ENCODE measurements around the gene TUNAR. TPM values are rescaled to one million over a fixed set of nuclear protein-coding genes. Genes with fewer than 3 reads are reported as not detected.

TUNAR gene
- total and polyA plus RNA-seq, 2 experiments from 2014 or later = 23.1 to 56.2 TPM

DNA sequence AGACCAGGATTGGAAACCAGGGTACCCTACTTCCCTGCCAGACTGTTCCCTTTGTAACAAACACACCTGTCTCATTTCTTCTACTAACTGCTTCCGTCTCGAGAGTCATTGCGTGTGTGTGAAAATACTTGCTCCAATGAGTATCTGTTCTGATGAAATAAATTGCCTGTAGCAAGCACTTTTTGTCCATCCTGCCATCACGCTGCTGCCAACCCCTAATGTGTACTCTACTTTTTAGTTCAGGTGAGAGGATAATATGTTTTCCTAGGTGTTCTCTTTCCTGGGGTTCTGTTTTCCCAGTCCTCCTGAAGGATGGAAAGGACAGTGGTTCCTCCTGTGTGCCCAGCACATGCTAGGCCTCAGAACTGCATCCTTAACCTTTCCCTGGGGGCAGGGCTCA lies 1.0 kb downstream of the TUNAR start:
- Histone ChIP-seq H3F3A (replicated peaks; ENCODE audit: low read depth) (peaks cover 12% of the 10 kb centered on the region; the same call in 1 of the 2 replicates), H3K27me3 (ENCODE audit: insufficient read depth) (peaks cover 7% of the 10 kb centered on the region; the same call in 1 of the 2 replicates), H3K4me1 (ENCODE audit: insufficient read depth) (peaks cover 50% of the 10 kb centered on the region), H3K27ac (ENCODE audit: low read depth) (no peak overlapping the region), H2AFZ (no peak overlapping the region; the same call in 1 of the 2 replicates), H3K9me2 (ENCODE audit: insufficient read depth) (0 out of 2 replicates have a peak, but pooled peaks cover 6% of the 10 kb centered on the region), H3K79me2 (replicated peaks; ENCODE audit: insufficient read depth) (peaks cover 54% of the 10 kb centered on the region), H3K36me3 (ENCODE audit: insufficient read depth) (no peaks in the 10 kb centered on the region), H4K20me1 (replicated peaks; ENCODE audit: insufficient read depth) (no peaks in the 10 kb centered on the region), H3K4me3 (peak overlapping the region; percentile 85), H3K4me2 (peak overlapping the region; percentile 96)
- Mint-ChIP-seq H3K4me3 (peak overlapping the region; percentile 79), H3K4me1 (peaks cover 54% of the 10 kb centered on the region), H3K36me3 (ENCODE audit: low read depth) (peaks cover 12% of the 10 kb centered on the region), H3K9me3 (peaks cover 2% of the 10 kb centered on the region; the same call in 1 of the 3 replicates), H3K27me3 (ENCODE audit: insufficient read depth, low read depth, poor library complexity) (peaks cover 16% of the 10 kb centered on the region), H3K27ac (no peak overlapping the region)
- ATAC-seq = no peak
- TF ChIP-seq, protein P1, sequence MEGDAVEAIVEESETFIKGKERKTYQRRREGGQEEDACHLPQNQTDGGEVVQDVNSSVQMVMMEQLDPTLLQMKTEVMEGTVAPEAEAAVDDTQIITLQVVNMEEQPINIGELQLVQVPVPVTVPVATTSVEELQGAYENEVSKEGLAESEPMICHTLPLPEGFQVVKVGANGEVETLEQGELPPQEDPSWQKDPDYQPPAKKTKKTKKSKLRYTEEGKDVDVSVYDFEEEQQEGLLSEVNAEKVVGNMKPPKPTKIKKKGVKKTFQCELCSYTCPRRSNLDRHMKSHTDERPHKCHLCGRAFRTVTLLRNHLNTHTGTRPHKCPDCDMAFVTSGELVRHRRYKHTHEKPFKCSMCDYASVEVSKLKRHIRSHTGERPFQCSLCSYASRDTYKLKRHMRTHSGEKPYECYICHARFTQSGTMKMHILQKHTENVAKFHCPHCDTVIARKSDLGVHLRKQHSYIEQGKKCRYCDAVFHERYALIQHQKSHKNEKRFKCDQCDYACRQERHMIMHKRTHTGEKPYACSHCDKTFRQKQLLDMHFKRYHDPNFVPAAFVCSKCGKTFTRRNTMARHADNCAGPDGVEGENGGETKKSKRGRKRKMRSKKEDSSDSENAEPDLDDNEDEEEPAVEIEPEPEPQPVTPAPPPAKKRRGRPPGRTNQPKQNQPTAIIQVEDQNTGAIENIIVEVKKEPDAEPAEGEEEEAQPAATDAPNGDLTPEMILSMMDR (conservative IDR thresholded peaks at IDR 0.05; ENCODE audit: low read depth in 2 of 2) = no peak
- TF ChIP-seq ZNF331 (CRISPR knock-in tag; IDR thresholded peaks at IDR 0.05; ENCODE audit: low read depth) (no peak), JUNB (IDR thresholded peaks at IDR 0.05; ENCODE audit: unreplicated experiment) (no peak), CREB1 (CRISPR knock-in tag; IDR thresholded peaks at IDR 0.05; ENCODE audit: low read depth) (no peak), ZNF114 (CRISPR knock-in tag; IDR thresholded peaks at IDR 0.05) (no peak), STAT1 (IDR thresholded peaks at IDR 0.05; ENCODE audit: unreplicated experiment) (no peak), EZH2phosphoT487 (IDR thresholded peaks at IDR 0.05; ENCODE audit: unreplicated experiment) (no peak), EZH2 (IDR thresholded peaks at IDR 0.05; ENCODE audit: low read depth, unreplicated experiment) (no peak), POLR2AphosphoS5 (IDR thresholded peaks at IDR 0.05; ENCODE audit: low read depth) (no peak), NANOG (IDR thresholded peaks at IDR 0.05; ENCODE audit: borderline replicate concordance) (no peak)
- TF ChIP-seq, protein P2, sequence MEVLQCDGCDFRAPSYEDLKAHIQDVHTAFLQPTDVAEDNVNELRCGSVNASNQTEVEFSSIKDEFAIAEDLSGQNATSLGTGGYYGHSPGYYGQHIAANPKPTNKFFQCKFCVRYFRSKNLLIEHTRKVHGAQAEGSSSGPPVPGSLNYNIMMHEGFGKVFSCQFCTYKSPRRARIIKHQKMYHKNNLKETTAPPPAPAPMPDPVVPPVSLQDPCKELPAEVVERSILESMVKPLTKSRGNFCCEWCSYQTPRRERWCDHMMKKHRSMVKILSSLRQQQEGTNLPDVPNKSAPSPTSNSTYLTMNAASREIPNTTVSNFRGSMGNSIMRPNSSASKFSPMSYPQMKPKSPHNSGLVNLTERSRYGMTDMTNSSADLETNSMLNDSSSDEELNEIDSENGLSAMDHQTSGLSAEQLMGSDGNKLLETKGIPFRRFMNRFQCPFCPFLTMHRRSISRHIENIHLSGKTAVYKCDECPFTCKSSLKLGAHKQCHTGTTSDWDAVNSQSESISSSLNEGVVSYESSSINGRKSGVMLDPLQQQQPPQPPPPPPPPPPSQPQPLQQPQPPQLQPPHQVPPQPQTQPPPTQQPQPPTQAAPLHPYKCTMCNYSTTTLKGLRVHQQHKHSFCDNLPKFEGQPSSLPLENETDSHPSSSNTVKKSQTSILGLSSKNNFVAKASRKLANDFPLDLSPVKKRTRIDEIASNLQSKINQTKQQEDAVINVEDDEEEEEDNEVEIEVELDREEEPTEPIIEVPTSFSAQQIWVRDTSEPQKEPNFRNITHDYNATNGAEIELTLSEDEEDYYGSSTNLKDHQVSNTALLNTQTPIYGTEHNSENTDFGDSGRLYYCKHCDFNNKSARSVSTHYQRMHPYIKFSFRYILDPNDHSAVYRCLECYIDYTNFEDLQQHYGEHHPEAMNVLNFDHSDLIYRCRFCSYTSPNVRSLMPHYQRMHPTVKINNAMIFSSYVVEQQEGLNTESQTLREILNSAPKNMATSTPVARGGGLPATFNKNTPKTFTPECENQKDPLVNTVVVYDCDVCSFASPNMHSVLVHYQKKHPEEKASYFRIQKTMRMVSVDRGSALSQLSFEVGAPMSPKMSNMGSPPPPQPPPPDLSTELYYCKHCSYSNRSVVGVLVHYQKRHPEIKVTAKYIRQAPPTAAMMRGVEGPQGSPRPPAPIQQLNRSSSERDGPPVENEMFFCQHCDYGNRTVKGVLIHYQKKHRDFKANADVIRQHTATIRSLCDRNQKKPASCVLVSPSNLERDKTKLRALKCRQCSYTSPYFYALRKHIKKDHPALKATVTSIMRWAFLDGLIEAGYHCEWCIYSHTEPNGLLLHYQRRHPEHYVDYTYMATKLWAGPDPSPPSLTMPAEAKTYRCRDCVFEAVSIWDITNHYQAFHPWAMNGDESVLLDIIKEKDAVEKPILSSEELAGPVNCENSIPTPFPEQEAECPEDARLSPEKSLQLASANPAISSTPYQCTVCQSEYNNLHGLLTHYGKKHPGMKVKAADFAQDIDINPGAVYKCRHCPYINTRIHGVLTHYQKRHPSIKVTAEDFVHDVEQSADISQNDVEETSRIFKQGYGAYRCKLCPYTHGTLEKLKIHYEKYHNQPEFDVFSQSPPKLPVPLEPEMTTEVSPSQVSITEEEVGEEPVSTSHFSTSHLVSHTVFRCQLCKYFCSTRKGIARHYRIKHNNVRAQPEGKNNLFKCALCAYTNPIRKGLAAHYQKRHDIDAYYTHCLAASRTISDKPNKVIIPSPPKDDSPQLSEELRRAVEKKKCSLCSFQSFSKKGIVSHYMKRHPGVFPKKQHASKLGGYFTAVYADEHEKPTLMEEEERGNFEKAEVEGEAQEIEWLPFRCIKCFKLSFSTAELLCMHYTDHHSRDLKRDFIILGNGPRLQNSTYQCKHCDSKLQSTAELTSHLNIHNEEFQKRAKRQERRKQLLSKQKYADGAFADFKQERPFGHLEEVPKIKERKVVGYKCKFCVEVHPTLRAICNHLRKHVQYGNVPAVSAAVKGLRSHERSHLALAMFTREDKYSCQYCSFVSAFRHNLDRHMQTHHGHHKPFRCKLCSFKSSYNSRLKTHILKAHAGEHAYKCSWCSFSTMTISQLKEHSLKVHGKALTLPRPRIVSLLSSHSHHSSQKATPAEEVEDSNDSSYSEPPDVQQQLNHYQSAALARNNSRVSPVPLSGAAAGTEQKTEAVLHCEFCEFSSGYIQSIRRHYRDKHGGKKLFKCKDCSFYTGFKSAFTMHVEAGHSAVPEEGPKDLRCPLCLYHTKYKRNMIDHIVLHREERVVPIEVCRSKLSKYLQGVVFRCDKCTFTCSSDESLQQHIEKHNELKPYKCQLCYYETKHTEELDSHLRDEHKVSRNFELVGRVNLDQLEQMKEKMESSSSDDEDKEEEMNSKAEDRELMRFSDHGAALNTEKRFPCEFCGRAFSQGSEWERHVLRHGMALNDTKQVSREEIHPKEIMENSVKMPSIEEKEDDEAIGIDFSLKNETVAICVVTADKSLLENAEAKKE (CRISPR knock-in tag; IDR thresholded peaks at IDR 0.05) = no peak
- TF ChIP-seq, protein P3, sequence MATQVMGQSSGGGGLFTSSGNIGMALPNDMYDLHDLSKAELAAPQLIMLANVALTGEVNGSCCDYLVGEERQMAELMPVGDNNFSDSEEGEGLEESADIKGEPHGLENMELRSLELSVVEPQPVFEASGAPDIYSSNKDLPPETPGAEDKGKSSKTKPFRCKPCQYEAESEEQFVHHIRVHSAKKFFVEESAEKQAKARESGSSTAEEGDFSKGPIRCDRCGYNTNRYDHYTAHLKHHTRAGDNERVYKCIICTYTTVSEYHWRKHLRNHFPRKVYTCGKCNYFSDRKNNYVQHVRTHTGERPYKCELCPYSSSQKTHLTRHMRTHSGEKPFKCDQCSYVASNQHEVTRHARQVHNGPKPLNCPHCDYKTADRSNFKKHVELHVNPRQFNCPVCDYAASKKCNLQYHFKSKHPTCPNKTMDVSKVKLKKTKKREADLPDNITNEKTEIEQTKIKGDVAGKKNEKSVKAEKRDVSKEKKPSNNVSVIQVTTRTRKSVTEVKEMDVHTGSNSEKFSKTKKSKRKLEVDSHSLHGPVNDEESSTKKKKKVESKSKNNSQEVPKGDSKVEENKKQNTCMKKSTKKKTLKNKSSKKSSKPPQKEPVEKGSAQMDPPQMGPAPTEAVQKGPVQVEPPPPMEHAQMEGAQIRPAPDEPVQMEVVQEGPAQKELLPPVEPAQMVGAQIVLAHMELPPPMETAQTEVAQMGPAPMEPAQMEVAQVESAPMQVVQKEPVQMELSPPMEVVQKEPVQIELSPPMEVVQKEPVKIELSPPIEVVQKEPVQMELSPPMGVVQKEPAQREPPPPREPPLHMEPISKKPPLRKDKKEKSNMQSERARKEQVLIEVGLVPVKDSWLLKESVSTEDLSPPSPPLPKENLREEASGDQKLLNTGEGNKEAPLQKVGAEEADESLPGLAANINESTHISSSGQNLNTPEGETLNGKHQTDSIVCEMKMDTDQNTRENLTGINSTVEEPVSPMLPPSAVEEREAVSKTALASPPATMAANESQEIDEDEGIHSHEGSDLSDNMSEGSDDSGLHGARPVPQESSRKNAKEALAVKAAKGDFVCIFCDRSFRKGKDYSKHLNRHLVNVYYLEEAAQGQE (IDR thresholded peaks at IDR 0.05; ENCODE audit: unreplicated experiment) = no peak
- TF ChIP-seq, protein P4, sequence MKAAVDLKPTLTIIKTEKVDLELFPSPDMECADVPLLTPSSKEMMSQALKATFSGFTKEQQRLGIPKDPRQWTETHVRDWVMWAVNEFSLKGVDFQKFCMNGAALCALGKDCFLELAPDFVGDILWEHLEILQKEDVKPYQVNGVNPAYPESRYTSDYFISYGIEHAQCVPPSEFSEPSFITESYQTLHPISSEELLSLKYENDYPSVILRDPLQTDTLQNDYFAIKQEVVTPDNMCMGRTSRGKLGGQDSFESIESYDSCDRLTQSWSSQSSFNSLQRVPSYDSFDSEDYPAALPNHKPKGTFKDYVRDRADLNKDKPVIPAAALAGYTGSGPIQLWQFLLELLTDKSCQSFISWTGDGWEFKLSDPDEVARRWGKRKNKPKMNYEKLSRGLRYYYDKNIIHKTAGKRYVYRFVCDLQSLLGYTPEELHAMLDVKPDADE (IDR thresholded peaks at IDR 0.05) = no peak
- no peak for DNase-seq (ENCODE audit: low spot score)
